PC-9 (cell line): ENCODE results near the gene TSHZ2.

Experiments used
- CTCF ChIP-seq: fragments of 200-600 bp; sonication (generic); conservative IDR thresholded peaks from 2 replicates; pipeline ENCODE4 v1.6.1; 2017; ENCODE audit warnings: mixed run types, antibody characterized with exemption, mild to moderate bottlenecking, moderate library complexity
- EZH2 ChIP-seq: fragments of 200-600 bp; sonication (generic); IDR thresholded peaks from 2 replicates; pipeline ENCODE4 v1.8.0; 2017; ENCODE audit warnings: antibody characterized with exemption, low read depth

- TF ChIP-seq CTCF: no peak
- no peak for TF ChIP-seq EZH2
Measured at GRCh38 chr20:53152228-53152627, 180.1 kb downstream of the TSHZ2 start.
